SK-N-MC (cell line): ENCODE results near the gene RUNX1.

Experiments used
- EZH2 ChIP-seq: fragments of 200-600 bp; sonication (generic); IDR thresholded peaks from one replicate; pipeline ENCODE4 v1.6.1; 2017; ENCODE audit warnings: antibody characterized with exemption
- POLR2AphosphoS5 ChIP-seq: IDR thresholded peaks from 2 replicates; pipeline ENCODE4 v1.6.1; 2012; ENCODE audit warnings: mild to moderate bottlenecking, low read depth, low read length, borderline replicate concordance

DNA sequence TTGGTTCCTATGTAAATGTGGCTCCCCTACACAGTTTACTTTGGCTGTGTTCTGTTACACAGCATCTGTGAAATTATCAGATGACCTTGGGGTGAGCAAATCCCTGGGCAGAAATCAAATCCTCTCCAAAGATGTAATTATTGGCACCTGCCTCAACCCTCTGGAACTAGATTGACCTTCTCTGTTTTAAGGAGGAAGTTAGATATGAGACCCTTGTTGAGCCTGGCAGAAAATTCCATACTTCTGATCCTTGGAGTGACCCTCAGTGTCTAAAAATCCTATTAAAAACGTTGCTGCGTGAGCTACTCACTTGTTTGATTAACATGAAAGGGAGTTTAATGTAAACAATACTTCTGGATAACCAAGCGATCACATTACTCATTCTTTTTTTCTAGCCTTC is 258.3 kb downstream of the RUNX1 start:
- no peak for TF ChIP-seq POLR2AphosphoS5
- no peak for TF ChIP-seq EZH2
